Measurements from ENCODE around the gene CCDC57. TPM values are rescaled to one million over a fixed set of nuclear protein-coding genes. Genes with fewer than 3 reads are reported as not detected.
A peak's percentile ranks its signal among the peaks of the same experiment; 100 is the strongest.

The CCDC57 gene
- total and polyA plus RNA-seq, 2 of the 4 experiments (the other 2 are of a cell fraction): 7.3 to 31.3 TPM

GRCh38 chr17:82126556-82127314 is 85.9 kb downstream of the CCDC57 start:
- Histone ChIP-seq H3K27me3 (ENCODE audit: control insufficient read depth, insufficient read depth, low read length) (no peaks in the 10 kb centered on the region), H4K20me1 (ENCODE audit: insufficient read depth, low read length) (no peaks in the 10 kb centered on the region), H3K23ac (ENCODE audit: low read depth, low read length) (no peak overlapping the region), H4K8ac (ENCODE audit: low read depth in 2 of 2, low read length in 2 of 2) (no peak overlapping the region), H3K9ac (ENCODE audit: low read depth, low read length) (no peak overlapping the region), H3K9me1 (ENCODE audit: insufficient read depth, low read length) (0 out of 2 replicates have a peak, but pooled peaks cover 2% of the 10 kb centered on the region), H2AK5ac (ENCODE audit: low read depth, low read length) (no peak overlapping the region), H4K91ac (ENCODE audit: insufficient read depth, low read depth, low read length) (no peak overlapping the region), H2AK9ac (replicated peaks; ENCODE audit: low read depth, low read length, poor library complexity) (peak overlapping the region; percentile 70), H3K56ac (ENCODE audit: extremely low read depth, insufficient read depth, low read length) (no peak overlapping the region), H3K18ac (ENCODE audit: low read depth, low read length) (no peak overlapping the region), H3K4ac (ENCODE audit: low read depth, low read length) (no peak overlapping the region), H2BK20ac (ENCODE audit: low read depth, low read length) (no peak overlapping the region), H3K4me2 (ENCODE audit: low read depth, low read length) (no peak overlapping the region), H2BK15ac (ENCODE audit: low read depth, low read length) (no peak overlapping the region), H3K79me1 (ENCODE audit: low read depth in 1 of 2, low read length in 2 of 2) (no peaks in the 10 kb centered on the region), H2BK120ac (ENCODE audit: low read depth, low read length) (no peak overlapping the region), H3K14ac (replicated peaks; ENCODE audit: low read depth, low read length) (no peak overlapping the region), H3K4me1 (ENCODE audit: control insufficient read depth, insufficient read depth, low read length) (no peaks in the 10 kb centered on the region), H3K27ac (ENCODE audit: insufficient read depth, low read length) (no peak overlapping the region), H2AFZ (replicated peaks; ENCODE audit: low read length, poor library complexity) (no peak overlapping the region), H3K36me3 (ENCODE audit: control insufficient read depth, insufficient read depth, low read length) (peaks cover 8% of the 10 kb centered on the region), H2BK5ac (ENCODE audit: low read depth, low read length, poor library complexity, severe bottlenecking) (no peak overlapping the region), H3K4me3 (ENCODE audit: insufficient read depth, low read depth, low read length) (no peak overlapping the region), H4K5ac (ENCODE audit: low read depth, low read length) (no peak overlapping the region), H3K9me3 (ENCODE audit: control insufficient read depth, insufficient read depth, low read length) (no peaks in the 10 kb centered on the region)
- TF ChIP-seq RAD21 (IDR thresholded peaks at IDR 0.05; ENCODE audit: low read length) (no peak), POLR2A (IDR thresholded peaks at IDR 0.05; ENCODE audit: low read depth, low read length) (no peak), CEBPB (IDR thresholded peaks at IDR 0.05; ENCODE audit: low read depth, low read length) (no peak), FOS (IDR thresholded peaks at IDR 0.05; ENCODE audit: low read depth, low read length) (no peak), CHD1 (IDR thresholded peaks at IDR 0.05; ENCODE audit: low read depth, low read length) (no peak), CTCF (conservative IDR thresholded peaks at IDR 0.05; ENCODE audit: low read depth, low read length) (no peak), NFE2L2 (IDR thresholded peaks at IDR 0.05; ENCODE audit: low read depth, low read length) (no peak), BHLHE40 (IDR thresholded peaks at IDR 0.05; ENCODE audit: low read depth, low read length) (no peak), SMC3 (IDR thresholded peaks at IDR 0.05; ENCODE audit: low read depth, low read length) (no peak), MXI1 (IDR thresholded peaks at IDR 0.05; ENCODE audit: borderline replicate concordance, low read depth, low read length) (no peak), RCOR1 (IDR thresholded peaks at IDR 0.05; ENCODE audit: insufficient replicate concordance, low read length) (no peak), MAZ (IDR thresholded peaks at IDR 0.05; ENCODE audit: borderline replicate concordance, low read depth, low read length) (no peak), MAFK (IDR thresholded peaks at IDR 0.05; ENCODE audit: low read depth, low read length) (no peak), RFX5 (IDR thresholded peaks at IDR 0.05; ENCODE audit: low read depth, low read length) (no peak)
- TF ChIP-seq, protein P1, sequence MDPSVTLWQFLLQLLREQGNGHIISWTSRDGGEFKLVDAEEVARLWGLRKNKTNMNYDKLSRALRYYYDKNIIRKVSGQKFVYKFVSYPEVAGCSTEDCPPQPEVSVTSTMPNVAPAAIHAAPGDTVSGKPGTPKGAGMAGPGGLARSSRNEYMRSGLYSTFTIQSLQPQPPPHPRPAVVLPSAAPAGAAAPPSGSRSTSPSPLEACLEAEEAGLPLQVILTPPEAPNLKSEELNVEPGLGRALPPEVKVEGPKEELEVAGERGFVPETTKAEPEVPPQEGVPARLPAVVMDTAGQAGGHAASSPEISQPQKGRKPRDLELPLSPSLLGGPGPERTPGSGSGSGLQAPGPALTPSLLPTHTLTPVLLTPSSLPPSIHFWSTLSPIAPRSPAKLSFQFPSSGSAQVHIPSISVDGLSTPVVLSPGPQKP (IDR thresholded peaks at IDR 0.05; ENCODE audit: borderline replicate concordance, low read depth, low read length): no peak
- TF ChIP-seq, protein P2, sequence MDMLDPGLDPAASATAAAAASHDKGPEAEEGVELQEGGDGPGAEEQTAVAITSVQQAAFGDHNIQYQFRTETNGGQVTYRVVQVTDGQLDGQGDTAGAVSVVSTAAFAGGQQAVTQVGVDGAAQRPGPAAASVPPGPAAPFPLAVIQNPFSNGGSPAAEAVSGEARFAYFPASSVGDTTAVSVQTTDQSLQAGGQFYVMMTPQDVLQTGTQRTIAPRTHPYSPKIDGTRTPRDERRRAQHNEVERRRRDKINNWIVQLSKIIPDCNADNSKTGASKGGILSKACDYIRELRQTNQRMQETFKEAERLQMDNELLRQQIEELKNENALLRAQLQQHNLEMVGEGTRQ (IDR thresholded peaks at IDR 0.05; ENCODE audit: low read depth, low read length): no peak
- intact Hi-C loops (cut with micrococcal nuclease) (no loop called here), in situ Hi-C loops (cut with MboI; ENCODE audit: low sequenced_read_pairs) (no loop called here), dilution Hi-C loops (cut with HindIII; ENCODE audit: low sequenced_read_pairs, unreplicated experiment) (no loop called here)
- POLR2A ChIA-PET (ENCODE audit: unreplicated experiment): no interaction called here
- CTCF ChIA-PET: no interaction called here
- no TSS peak for BruUV-seq (replicated peaks)
- DNase-seq (no peak), ATAC-seq (ENCODE audit: low read depth) (no peak)
- 95% methylated on average over 18 of the region's 35 CpGs; no CpG with 5 or more reads in 1 of the 2 experiments for WGBS, 2 experiments (ENCODE audit: extremely low coverage in 2 of 2, insufficient read length in 1 of 2)

Measured in IMR-90 (cell line).